Neuronal stem cell (in vitro differentiated cells): ENCODE results near the gene SERGEF.

Source experiments
- DNase-seq: peaks from one replicate; pipeline ENCODE4 v3.0.0-alpha.2; 2013; ENCODE audit warnings: low spot score
- H2AFZ ChIP-seq: one replicate; pipeline ENCODE4 v1.6.1; 2013; ENCODE audit warnings: mild to moderate bottlenecking, low read length, inconsistent platforms
- H2AK5ac ChIP-seq: 2 replicates; pipeline ENCODE4 v1.6.1; 2013; ENCODE audit warnings: low read depth, mild to moderate bottlenecking, inconsistent platforms, low read length, moderate library complexity, mixed read lengths
- H2BK120ac ChIP-seq: 2 replicates; pipeline ENCODE4 v1.6.1; 2013; ENCODE audit warnings: low read depth, mild to moderate bottlenecking, inconsistent platforms, low read length, moderate library complexity, mixed read lengths
- H2BK12ac ChIP-seq: one replicate; pipeline ENCODE4 v1.6.1; 2013; ENCODE audit warnings: low read length, inconsistent platforms
- H2BK15ac ChIP-seq: 2 replicates; pipeline ENCODE4 v1.6.1; 2013; ENCODE audit warnings: mild to moderate bottlenecking, low read length, inconsistent platforms, mixed read lengths
- H2BK5ac ChIP-seq: one replicate; pipeline ENCODE4 v1.6.1; 2013; ENCODE audit warnings: inconsistent platforms, mild to moderate bottlenecking, low read length, moderate library complexity
- H3K14ac ChIP-seq: one replicate; pipeline ENCODE4 v1.6.1; 2013; ENCODE audit warnings: low read length, inconsistent platforms
- H3K18ac ChIP-seq: 2 replicates; pipeline ENCODE4 v1.6.1; 2013; ENCODE audit warnings: low read length, inconsistent platforms
- H3K23ac ChIP-seq: 2 replicates; pipeline ENCODE4 v1.6.1; 2013; ENCODE audit warnings: low read depth, mild to moderate bottlenecking, mixed read lengths, low read length, inconsistent platforms; ENCODE audit not compliant: poor library complexity
- H3K27ac ChIP-seq: replicated peaks from 3 replicates; pipeline ENCODE4 v1.5.1; 2013; ENCODE audit warnings: low read length, inconsistent platforms
- H3K27me3 ChIP-seq, 3 experiments: 2 replicates each; pipeline ENCODE4 v1.6.1; 2013; ENCODE audit warnings: low read length in 3 of 3, mild to moderate bottlenecking in 2 of 3, inconsistent platforms in 1 of 3, low read depth in 1 of 3, mixed read lengths in 1 of 3, moderate library complexity in 1 of 3; ENCODE audit not compliant: control insufficient read depth in 3 of 3, insufficient read depth in 3 of 3
- H3K36me3 ChIP-seq, 2 donors: replicated peaks in 1 of 2; 2 replicates each; pipeline ENCODE4 v1.6.1; 2013; ENCODE audit warnings: low read length in 2 of 2; ENCODE audit not compliant: control insufficient read depth in 2 of 2, insufficient read depth in 2 of 2
- H3K4ac ChIP-seq: 2 replicates; pipeline ENCODE4 v1.6.1; 2013; ENCODE audit warnings: inconsistent platforms, mild to moderate bottlenecking, low read length, moderate library complexity
- H3K4me1 ChIP-seq, 2 donors: 1 replicate in 1 of 2; 2 replicates in 1 of 2; pipeline ENCODE4 v1.6.1; 2013; ENCODE audit warnings: low read length in 2 of 2, low read depth in 1 of 2; ENCODE audit not compliant: control insufficient read depth in 2 of 2, insufficient read depth in 1 of 2
- H3K4me2 ChIP-seq: one replicate; pipeline ENCODE4 v1.6.1; 2013; ENCODE audit warnings: mild to moderate bottlenecking, low read length, inconsistent platforms; ENCODE audit not compliant: insufficient read depth, poor library complexity, severe bottlenecking
- H3K4me3 ChIP-seq, 2 donors: 2 replicates each; pipeline ENCODE4 v1.5.1; 2013; ENCODE audit warnings: low read length in 2 of 2, mild to moderate bottlenecking in 2 of 2, inconsistent platforms in 1 of 2, moderate library complexity in 1 of 2
- H3K79me1 ChIP-seq: one replicate; pipeline ENCODE4 v1.6.1; 2013; ENCODE audit warnings: low read depth, mild to moderate bottlenecking, inconsistent platforms, low read length, moderate library complexity
- H3K9ac ChIP-seq: one replicate; pipeline ENCODE4 v1.6.1; 2013; ENCODE audit warnings: mild to moderate bottlenecking, low read depth, low read length, inconsistent platforms; ENCODE audit not compliant: poor library complexity
- H3K9me3 ChIP-seq, 2 donors: replicated peaks in 1 of 2; 2 replicates each; pipeline versions ENCODE3 to v1.6.1; 2013; ENCODE audit warnings: low read length in 2 of 2, mild to moderate bottlenecking in 2 of 2, inconsistent platforms in 1 of 2, low read depth in 1 of 2, mixed read lengths in 1 of 2, moderate library complexity in 1 of 2; ENCODE audit not compliant: control insufficient read depth in 2 of 2, insufficient read depth in 1 of 2
- H4K8ac ChIP-seq: one replicate; pipeline ENCODE4 v1.6.1; 2013; ENCODE audit warnings: low read depth, mild to moderate bottlenecking, inconsistent platforms, low read length, moderate library complexity
- H4K91ac ChIP-seq: one replicate; pipeline ENCODE4 v1.6.1; 2013; ENCODE audit warnings: low read length, low read depth, mild to moderate bottlenecking, inconsistent platforms; ENCODE audit not compliant: poor library complexity
- WGBS, 2 donors: extraction: QIAGEN DNeasy Blood & Tissue Kit; methylation state at CpG; one replicate each; pipeline ENCODE4 v1.1.7; 2013; ENCODE audit warnings: missing lambda C conversion rate in 2 of 2, mixed read lengths in 1 of 2; ENCODE audit not compliant: insufficient read length in 2 of 2, insufficient replicate concordance in 1 of 2; ENCODE audit errors: extremely low coverage in 2 of 2; 5-methylcytosine and 5-hydroxymethylcytosine counted together

SERGEF gene

GRCh38 chr11:17968206-17968605 is 44.6 kb downstream of the SERGEF start:
- Histone ChIP-seq H3K4me2 (no peak overlapping the region), H3K4ac (no peak overlapping the region), H3K9me3 (peaks cover 0 to 9% of the 10 kb centered on the region in 2 donors), H2AK5ac (no peak overlapping the region), H2AFZ (no peak overlapping the region), H4K8ac (no peak overlapping the region), H3K4me1 (no peaks in the 10 kb centered on the region), H3K23ac (no peak overlapping the region), H2BK15ac (no peak overlapping the region), H3K79me1 (no peaks in the 10 kb centered on the region), H3K36me3 (peaks cover 0 to 41% of the 10 kb centered on the region in 2 donors), H3K18ac (no peak overlapping the region), H4K91ac (no peak overlapping the region), H3K9ac (no peak overlapping the region), H3K4me3 (no peak overlapping the region), H3K27ac (no peak overlapping the region), H2BK12ac (no peak overlapping the region), H3K14ac (no peak overlapping the region), H3K27me3 (no peaks in the 10 kb centered on the region), H2BK120ac (no peak overlapping the region), H2BK5ac (no peak overlapping the region)
- DNase-seq = no peak
- WGBS, 2 donors = no CpG with 5 or more reads among the region's 1 CpG

DNA sequence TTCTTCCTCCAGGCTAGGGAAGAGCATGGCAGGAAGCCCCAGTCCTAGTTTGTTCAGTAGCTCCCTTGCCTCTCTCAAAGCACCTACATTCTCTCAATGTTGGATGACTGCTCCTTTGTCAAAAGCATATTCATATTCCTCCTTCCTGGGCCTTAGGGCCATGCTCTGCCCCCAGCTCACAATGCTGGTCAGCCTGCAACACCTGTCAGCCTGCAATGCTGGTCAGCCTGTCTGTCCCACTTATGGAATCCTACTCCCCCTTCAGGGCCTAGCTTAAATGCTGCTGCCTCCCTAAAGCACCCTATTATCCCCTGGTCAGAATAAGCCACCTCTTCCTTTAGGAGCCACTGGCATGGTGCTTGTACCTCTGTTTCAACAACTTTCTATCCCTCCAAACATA is 45.2 kb downstream of the SERGEF start:
- H2BK12ac ChIP-seq = no peak overlapping the region
- H3K36me3 ChIP-seq = peaks cover 0 to 38% of the 10 kb centered on the region in 2 donors
- H3K18ac ChIP-seq = no peak overlapping the region
- no peak overlapping the region for H2AFZ ChIP-seq
- no peak overlapping the region for H3K4me2 ChIP-seq
- H3K23ac ChIP-seq = no peak overlapping the region
- no peak overlapping the region for H2BK15ac ChIP-seq
- H2BK120ac ChIP-seq = no peak overlapping the region
- H4K91ac ChIP-seq = no peak overlapping the region
- H3K27ac ChIP-seq = no peak overlapping the region
- no peak overlapping the region for H2BK5ac ChIP-seq
- no peaks in the 10 kb centered on the region for H3K27me3 ChIP-seq
- no peak for DNase-seq
- H3K4me3 ChIP-seq = no peak overlapping the region
- no peak overlapping the region for H3K14ac ChIP-seq
- no peak overlapping the region for H4K8ac ChIP-seq
- no peak overlapping the region for H3K9ac ChIP-seq
- no peaks in the 10 kb centered on the region for H3K4me1 ChIP-seq
- peaks cover 0 to 9% of the 10 kb centered on the region in 2 donors for H3K9me3 ChIP-seq
- H2AK5ac ChIP-seq = no peak overlapping the region
- H3K4ac ChIP-seq = no peak overlapping the region
- no peaks in the 10 kb centered on the region for H3K79me1 ChIP-seq

DNA sequence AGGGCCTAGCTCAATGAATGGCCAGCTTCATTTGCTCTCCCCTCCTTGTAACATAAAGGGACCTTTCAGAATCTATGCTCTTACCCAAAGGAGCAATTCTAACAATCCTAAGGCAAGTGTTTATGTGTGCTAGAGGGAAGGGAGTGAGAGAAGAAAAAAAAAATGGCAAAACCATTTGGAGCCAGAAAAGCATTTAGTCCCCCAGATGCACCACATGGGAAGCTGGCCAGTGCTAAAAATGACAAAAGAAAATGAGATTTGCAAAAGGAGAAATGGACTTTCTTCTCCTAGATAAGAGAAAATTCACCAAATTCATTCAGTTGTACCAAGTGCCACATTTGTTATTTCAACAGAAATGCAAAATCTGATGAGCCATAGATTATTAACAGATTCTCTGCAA is 52.8 kb downstream of the SERGEF start:
- Histone ChIP-seq H3K18ac (no peak overlapping the region), H2AFZ (no peak overlapping the region), H3K27ac (no peak overlapping the region), H4K91ac (no peak overlapping the region), H4K8ac (no peak overlapping the region), H2BK12ac (no peak overlapping the region), H3K27me3 (no peaks in the 10 kb centered on the region), H3K9ac (no peak overlapping the region), H3K79me1 (no peaks in the 10 kb centered on the region), H2BK5ac (no peak overlapping the region), H3K4me2 (no peak overlapping the region), H2BK120ac (no peak overlapping the region), H3K14ac (no peak overlapping the region), H3K4ac (no peak overlapping the region), H2AK5ac (no peak overlapping the region), H3K36me3 (peaks cover 4 to 50% of the 10 kb centered on the region in 2 donors), H3K23ac (no peak overlapping the region), H3K9me3 (no peaks in the 10 kb centered on the region), H3K4me1 (no peaks in the 10 kb centered on the region), H3K4me3 (no peak overlapping the region), H2BK15ac (no peak overlapping the region)
- DNase-seq = no peak

DNA sequence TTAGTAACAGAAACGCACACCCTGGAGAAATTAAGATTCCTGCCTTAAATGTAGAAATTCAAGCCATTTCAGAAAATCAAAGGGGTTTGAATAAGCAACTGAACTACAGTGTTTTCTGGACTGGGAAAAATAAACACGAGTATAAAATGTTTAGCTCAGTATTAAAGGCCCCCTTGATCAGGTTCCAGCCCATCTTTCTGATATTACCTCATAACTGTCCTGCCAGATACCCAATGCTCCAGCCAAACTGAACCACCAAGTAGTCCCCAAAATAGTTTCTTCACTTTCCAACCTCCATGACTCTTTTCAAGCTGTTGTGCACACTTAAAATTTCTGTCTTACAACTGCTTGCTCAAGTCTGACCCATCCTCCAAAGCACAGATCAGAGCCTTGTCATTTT is 54.4 kb downstream of the SERGEF start:
- Histone ChIP-seq H3K4me1 (no peaks in the 10 kb centered on the region), H2BK120ac (no peak overlapping the region), H2BK5ac (no peak overlapping the region), H2BK12ac (no peak overlapping the region), H2AK5ac (no peak overlapping the region), H3K4ac (no peak overlapping the region), H3K14ac (no peak overlapping the region), H3K4me3 (no peak overlapping the region), H3K79me1 (no peaks in the 10 kb centered on the region), H3K27me3 (no peaks in the 10 kb centered on the region), H3K23ac (no peak overlapping the region), H3K27ac (no peak overlapping the region), H3K9me3 (no peaks in the 10 kb centered on the region), H2AFZ (no peak overlapping the region), H2BK15ac (no peak overlapping the region), H3K9ac (no peak overlapping the region), H3K36me3 (peaks cover 8 to 63% of the 10 kb centered on the region in 2 donors), H4K8ac (no peak overlapping the region), H3K18ac (no peak overlapping the region), H3K4me2 (no peak overlapping the region), H4K91ac (no peak overlapping the region)
- WGBS, 2 donors = no CpG with 5 or more reads among the region's 2 CpGs
- DNase-seq = no peak
